ENCODE results near the gene UMODL1. TPM values are rescaled to one million over a fixed set of nuclear protein-coding genes. Genes with fewer than 3 reads are reported as not detected.

The UMODL1 gene
- total RNA-seq, 6 donors from 2014 or later, result 0.07 to 6.3 (median 0.59) TPM; not detected in 1

GRCh38 chr21:42098957-42099505, 27.9 kb downstream of the UMODL1 start:
- Histone ChIP-seq H3K9me3 (no peaks in the 10 kb centered on the region), H3K27me3 (no peaks in the 10 kb centered on the region), H3K4me1 (peaks cover 5 to 11% (median 9%) of the 10 kb centered on the region in 4 donors), H3K27ac (no peak overlapping the region), H3K4me3 (no peak overlapping the region), H3K36me3 (no peaks in the 10 kb centered on the region)
- no peak for TF ChIP-seq POLR2A (IDR thresholded peaks at IDR 0.05)
- no peak for TF ChIP-seq POLR2AphosphoS5 (IDR thresholded peaks at IDR 0.05)
- TF ChIP-seq, protein P1, sequence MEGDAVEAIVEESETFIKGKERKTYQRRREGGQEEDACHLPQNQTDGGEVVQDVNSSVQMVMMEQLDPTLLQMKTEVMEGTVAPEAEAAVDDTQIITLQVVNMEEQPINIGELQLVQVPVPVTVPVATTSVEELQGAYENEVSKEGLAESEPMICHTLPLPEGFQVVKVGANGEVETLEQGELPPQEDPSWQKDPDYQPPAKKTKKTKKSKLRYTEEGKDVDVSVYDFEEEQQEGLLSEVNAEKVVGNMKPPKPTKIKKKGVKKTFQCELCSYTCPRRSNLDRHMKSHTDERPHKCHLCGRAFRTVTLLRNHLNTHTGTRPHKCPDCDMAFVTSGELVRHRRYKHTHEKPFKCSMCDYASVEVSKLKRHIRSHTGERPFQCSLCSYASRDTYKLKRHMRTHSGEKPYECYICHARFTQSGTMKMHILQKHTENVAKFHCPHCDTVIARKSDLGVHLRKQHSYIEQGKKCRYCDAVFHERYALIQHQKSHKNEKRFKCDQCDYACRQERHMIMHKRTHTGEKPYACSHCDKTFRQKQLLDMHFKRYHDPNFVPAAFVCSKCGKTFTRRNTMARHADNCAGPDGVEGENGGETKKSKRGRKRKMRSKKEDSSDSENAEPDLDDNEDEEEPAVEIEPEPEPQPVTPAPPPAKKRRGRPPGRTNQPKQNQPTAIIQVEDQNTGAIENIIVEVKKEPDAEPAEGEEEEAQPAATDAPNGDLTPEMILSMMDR (IDR thresholded peaks at IDR 0.05), result no peak
- TF ChIP-seq EP300 (IDR thresholded peaks at IDR 0.05), result no peak
- DNase-seq (no peak), ATAC-seq (ENCODE audit: low FRiP score in 2 of 2) (peak in 1 of 2 donors; percentile 19)
- 92 to 93% methylated on average over 21 of the region's 21 CpGs for WGBS, 2 donors

DNA sequence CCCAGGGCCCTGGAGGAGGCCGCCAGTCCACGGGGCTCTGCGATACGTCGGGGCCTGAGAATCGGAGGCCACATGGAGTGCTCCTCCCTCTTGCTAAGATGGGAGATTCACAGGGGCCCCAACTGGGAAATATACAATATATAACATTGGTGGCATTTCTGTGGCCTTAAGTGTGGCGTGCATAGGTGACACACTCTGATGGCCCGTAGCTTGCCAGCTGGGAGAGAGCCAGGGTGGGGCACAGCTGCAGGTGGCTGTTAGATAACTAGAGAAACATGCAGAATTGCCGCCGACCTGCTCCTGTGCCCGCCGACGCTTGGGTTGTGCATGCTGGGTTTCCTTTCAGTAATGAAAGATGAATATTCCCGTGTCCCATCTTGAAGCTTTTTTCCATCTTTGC, 30.1 kb downstream of the UMODL1 start:
- Histone ChIP-seq H3K27ac (no peak overlapping the region), H3K36me3 (no peaks in the 10 kb centered on the region), H3K4me1 (peaks cover 5 to 11% (median 9%) of the 10 kb centered on the region in 4 donors), H3K27me3 (no peaks in the 10 kb centered on the region), H3K4me3 (no peak overlapping the region), H3K9me3 (no peaks in the 10 kb centered on the region)
- DNase-seq (peak in 1 of 2 donors; percentile 58), ATAC-seq (ENCODE audit: low FRiP score in 2 of 2) (no peak)
- no peak for TF ChIP-seq POLR2A (IDR thresholded peaks at IDR 0.05)
- TF ChIP-seq, protein P1 (IDR thresholded peaks at IDR 0.05), result no peak
- no peak for TF ChIP-seq EP300 (IDR thresholded peaks at IDR 0.05)
- TF ChIP-seq POLR2AphosphoS5 (IDR thresholded peaks at IDR 0.05), result no peak
- WGBS, 2 donors, result 92% methylated on average over 14 of the region's 14 CpGs

- TF ChIP-seq EP300 (IDR thresholded peaks at IDR 0.05) (no peak), POLR2AphosphoS5 (IDR thresholded peaks at IDR 0.05) (no peak), POLR2A (IDR thresholded peaks at IDR 0.05) (no peak)
- TF ChIP-seq, protein P1 (IDR thresholded peaks at IDR 0.05), result no peak
- DNase-seq, result no peak
- no peaks in the 10 kb centered on the region for H3K36me3 ChIP-seq
- no peak overlapping the region for H3K4me3 ChIP-seq
- H3K4me1 ChIP-seq, result peaks cover 5 to 14% (median 9%) of the 10 kb centered on the region in 4 donors
- no peak overlapping the region for H3K27ac ChIP-seq
- H3K27me3 ChIP-seq, result no peaks in the 10 kb centered on the region
- ATAC-seq (ENCODE audit: low FRiP score in 2 of 2), result no peak
- WGBS, 2 donors, result 74 to 76% methylated on average over 6 of the region's 6 CpGs
- H3K9me3 ChIP-seq, result no peaks in the 10 kb centered on the region
These were observed 31.0 kb downstream of the UMODL1 start for GRCh38 chr21:42102076-42102475.

DNA sequence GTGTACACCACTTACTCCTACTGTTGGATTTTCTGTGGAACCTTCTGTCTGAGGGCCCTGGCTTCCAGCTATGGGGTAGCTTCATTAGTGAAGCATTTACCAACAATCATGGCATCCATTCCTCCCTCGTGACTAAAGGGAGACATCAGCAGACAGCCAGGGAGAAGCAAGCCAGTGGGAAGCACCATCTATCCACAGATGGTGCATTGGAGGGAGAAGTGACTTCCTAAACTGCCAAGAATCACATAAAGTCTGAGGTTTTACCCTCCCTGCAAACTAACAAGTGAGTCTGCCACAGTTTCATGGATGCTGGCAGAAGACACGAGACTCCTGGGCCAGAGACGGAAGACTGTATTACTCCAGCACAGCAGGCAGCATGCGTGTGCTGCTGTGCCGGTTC, 31.4 kb downstream of the UMODL1 start:
- H3K9me3 ChIP-seq, result no peaks in the 10 kb centered on the region
- H3K4me3 ChIP-seq, result no peak overlapping the region
- 86 to 88% methylated on average over 4 to 5 of the region's 5 CpGs for WGBS, 2 donors
- H3K4me1 ChIP-seq, result peaks cover 5 to 15% (median 7%) of the 10 kb centered on the region in 4 donors
- H3K27me3 ChIP-seq, result no peaks in the 10 kb centered on the region
- DNase-seq, result no peak
- TF ChIP-seq, protein P1 (IDR thresholded peaks at IDR 0.05), result no peak
- TF ChIP-seq EP300 (IDR thresholded peaks at IDR 0.05) (no peak), POLR2A (IDR thresholded peaks at IDR 0.05) (no peak), POLR2AphosphoS5 (IDR thresholded peaks at IDR 0.05) (no peak)
- ATAC-seq (ENCODE audit: low FRiP score in 2 of 2), result no peak
- no peaks in the 10 kb centered on the region for H3K36me3 ChIP-seq
- H3K27ac ChIP-seq, result no peak overlapping the region

- Histone ChIP-seq H3K27me3 (no peaks in the 10 kb centered on the region), H3K4me3 (no peak overlapping the region), H3K9me3 (no peaks in the 10 kb centered on the region), H3K27ac (no peak overlapping the region), H3K4me1 (peaks cover 2 to 15% (median 6%) of the 10 kb centered on the region in 4 donors), H3K36me3 (no peaks in the 10 kb centered on the region)
- TF ChIP-seq, protein P1 (IDR thresholded peaks at IDR 0.05), result no peak
- DNase-seq, result no peak
- no peak for ATAC-seq (ENCODE audit: low FRiP score in 2 of 2)
- 75 to 81% methylated on average over 1 of the region's 1 CpG for WGBS, 2 donors
These were observed 31.9 kb downstream of the UMODL1 start for GRCh38 chr21:42102991-42103390.
